HUDEP-2 (cell line): ENCODE results near the gene MTG1.
"Not testable (repeated sequence)": the region's sequence is repeated elsewhere in the genome, so short reads cannot be mapped to it uniquely, and the experiment has no call there.

Source experiments
- DNase-seq, 76 experiments: peaks; one replicate each; lab custom pipeline; 2025; ENCODE audit not compliant: unreplicated experiment in 76 of 76; lab: John Stamatoyannopoulos, UW

The MTG1 gene

DNA sequence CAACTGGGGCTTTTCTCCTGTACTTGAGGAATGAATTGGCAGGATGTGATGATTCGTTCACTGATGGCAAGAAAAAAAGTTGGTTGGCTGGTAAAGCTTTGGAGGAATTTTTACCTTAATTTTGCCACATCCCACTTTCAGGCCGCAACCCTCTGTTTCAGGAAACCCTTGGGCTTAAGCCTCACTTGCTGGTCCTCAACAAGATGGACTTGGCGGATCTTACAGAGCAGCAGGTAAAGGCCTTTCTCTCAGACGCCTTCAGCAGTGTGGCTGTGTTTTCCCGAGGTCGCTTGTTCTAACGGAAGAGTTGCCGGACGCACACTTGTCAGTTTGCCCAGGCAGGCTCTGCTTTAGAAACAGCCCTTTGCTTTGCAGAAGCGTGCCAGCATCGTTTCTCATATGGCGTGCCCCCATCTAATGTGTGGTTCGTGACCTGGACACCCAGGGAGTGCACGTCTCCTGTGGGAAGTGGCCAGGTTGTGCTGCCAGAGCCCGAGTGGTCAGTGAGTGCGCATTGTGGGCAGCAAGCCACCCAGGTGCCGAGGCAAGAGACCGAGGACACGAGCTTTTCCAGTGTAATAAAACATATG, 2.2 kb downstream of the MTG1 start:
- no peak for DNase-seq

DNA sequence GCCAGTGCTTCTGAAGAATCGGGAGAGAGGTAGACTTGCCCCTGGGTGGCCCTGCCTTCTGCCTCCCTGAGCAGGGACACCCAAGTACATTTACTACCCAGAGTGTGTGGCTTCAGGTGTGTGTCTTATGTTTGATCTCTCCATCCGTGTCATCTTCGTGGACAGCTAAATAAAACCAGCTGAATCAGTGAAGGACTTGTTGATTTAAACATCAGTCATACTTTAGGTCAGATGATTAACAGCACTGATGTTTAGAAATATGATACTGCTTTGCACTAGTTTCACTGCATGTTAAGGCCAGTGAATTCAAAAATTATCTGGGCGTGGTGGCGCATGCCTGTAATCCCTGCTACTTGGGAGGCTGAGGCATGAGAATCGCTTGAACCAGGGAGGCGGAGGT, 4.0 kb downstream of the MTG1 start:
- no peak for DNase-seq

DNA sequence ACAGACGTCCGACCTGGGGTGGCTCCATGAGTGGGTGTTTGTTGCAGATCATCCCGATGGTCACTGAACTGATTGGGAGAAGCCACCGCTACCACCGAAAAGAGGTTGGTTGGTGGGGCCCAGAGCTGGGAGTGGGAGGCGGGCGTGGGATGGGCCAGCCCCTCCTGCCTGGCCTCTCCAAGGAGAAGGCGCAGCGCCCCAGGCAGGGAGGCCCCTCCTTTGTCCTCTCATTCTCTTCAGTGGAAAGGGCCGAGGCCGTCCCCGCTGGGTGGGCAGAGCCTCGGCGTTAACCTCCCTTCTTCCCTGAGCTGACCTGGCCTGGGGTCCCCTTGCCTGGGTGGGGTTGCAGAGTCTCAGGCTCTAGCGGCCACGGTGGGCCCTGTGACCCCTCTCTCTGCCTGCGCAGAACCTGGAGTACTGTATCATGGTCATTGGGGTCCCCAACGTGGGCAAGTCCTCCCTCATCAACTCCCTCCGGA, 5.2 kb downstream of the MTG1 start:
- DNase-seq: no peak

DNA sequence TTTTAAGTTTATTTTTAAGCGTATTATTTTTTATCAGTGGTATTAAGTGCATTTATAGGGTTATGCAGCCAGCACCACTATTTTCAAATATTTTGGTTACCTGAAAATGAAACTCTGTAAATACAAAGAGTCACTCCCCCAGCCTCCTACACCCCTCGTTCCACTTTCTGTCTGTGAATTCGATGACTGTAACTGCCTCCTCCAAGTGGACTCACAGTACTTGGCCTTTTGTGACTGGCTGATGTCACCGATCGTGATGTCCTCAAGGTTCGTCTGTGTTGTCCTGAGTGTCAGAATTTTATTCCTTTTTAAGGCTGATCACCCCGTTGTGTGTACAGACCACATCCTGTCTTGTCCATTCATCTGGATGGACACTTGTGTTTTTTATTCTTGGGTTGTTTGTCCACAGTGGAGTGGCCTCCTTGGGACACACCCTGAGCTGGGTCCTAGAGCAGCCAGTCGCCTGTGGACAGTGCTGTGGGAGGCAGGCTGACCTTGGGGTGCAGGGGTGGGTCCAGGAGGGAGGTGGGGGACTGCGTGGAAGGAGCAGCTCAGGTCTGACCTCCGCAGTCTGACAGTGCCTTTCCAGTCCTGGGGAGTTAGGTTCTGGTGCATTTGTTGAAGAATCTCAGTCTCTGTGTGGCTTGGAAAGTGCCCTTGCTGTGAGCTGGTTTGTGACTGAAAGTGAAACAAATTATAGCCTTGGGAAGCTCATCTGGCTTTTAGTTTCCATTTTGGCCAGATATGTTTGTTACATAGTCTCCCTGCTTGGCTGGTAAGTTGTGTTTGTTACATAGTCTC, 6.9 kb downstream of the MTG1 start:
- no peak for DNase-seq

DNA sequence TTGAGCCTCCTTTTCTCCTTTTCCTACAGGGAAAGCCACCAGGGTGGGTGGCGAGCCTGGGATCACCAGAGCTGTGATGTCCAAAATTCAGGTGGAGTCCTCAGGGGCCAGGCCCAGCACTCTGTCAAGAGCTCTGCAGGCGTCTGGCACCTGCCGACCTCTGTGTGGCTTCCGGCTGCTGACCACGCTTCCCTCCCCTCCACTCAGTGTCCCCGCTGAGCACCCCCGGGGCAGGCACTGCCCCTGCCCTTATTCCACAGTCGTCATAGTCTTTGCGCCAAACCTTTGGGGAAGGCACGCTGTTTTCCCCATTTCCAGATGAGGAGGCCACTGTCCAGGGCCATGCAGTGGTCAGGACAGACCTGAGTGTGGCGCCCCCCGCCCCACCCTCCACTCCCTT, 7.5 kb downstream of the MTG1 start:
- no peak for DNase-seq

DNA sequence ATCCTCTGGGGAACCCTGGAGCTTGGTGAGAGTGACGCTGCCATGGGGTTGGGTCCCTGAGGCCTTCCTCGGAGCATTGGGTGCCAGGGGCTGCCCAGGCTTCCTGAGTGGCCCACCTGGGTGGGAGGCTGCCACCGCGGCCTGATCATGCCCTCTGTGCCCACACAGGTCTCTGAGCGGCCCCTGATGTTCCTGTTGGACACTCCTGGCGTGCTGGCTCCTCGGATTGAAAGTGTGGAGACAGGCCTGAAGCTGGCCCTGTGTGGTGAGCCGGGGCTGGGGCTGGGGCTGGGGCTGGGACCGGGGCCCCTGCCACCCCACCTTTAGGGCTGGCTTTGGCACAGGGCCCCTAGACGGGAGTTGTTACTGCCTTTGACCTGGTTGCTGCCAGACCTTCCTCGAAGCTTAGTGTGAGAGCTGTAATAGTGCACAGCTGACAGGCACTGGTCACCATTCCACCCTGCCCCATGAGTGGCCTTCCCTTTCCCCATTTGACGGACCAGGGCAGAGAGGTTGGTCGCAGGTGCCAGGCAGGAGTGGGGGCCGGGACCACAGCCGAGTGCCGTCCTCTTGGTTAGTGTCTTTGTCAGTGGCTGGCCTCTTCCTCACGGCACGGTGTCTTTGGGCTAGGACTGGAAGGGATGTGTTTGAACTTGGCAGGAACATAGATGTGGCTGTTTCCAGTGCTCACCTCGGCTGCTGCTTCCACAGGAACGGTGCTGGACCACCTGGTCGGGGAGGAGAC, 8.2 kb downstream of the MTG1 start:
- no peak for DNase-seq

DNA sequence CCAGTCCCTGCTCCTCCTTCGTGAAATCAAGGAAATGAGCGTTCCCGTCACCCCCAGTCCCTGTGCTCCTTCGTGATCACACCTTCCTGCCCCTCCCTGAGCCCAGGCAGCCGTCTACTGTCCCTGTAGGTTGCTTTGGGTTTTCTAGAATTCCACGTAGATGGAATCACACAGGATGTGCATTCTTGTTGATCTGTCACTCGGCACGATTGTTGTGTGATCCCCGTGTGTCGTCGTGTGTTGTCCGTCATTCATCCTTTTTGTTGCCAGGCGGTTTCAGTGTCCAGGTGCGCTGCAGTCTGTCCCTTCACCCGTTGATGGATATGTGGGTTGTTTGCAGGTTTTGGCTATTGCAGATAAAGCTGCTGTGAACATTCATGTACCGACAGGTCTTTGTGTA, 9.4 kb downstream of the MTG1 start:
- no peak for DNase-seq

DNA sequence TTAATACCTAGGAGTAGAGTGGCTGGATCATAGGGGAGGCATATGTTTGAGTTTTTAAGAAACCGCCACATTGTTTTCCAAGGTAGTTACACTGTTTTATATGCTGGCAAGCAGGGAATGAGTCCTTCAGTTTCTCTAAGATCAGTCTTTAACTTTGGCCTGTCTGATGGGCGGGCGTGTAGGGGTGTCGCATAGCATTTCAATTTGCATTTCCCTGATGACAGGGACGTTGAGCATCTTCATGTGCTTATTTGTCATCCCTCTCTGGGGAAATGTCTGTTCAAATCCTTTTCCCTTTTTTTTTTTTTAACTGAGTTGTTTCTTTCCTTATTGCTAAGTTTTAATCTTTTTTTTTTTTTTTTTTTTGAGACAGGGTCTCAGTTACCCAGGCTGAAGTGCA, 9.8 kb downstream of the MTG1 start:
- no peak for DNase-seq

DNA sequence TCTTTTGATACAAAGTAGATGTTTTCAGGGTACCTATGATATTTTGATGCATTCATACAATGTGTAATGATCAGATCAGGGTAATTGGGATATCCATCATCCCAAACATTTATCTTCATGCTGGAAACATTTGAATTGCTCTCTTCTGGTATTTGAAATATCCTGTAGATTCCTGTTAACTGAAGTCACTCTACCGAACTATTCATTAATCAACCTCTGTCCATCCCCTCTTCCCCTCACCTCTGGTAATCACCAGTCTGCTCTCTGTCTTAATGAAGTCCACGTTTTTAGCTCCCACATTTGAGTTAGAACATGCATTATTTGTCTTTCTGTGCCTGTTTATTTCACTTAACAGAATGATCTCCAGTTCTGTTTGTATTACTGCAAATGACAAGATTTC, 11.3 kb downstream of the MTG1 start:
- no peak for DNase-seq

DNA sequence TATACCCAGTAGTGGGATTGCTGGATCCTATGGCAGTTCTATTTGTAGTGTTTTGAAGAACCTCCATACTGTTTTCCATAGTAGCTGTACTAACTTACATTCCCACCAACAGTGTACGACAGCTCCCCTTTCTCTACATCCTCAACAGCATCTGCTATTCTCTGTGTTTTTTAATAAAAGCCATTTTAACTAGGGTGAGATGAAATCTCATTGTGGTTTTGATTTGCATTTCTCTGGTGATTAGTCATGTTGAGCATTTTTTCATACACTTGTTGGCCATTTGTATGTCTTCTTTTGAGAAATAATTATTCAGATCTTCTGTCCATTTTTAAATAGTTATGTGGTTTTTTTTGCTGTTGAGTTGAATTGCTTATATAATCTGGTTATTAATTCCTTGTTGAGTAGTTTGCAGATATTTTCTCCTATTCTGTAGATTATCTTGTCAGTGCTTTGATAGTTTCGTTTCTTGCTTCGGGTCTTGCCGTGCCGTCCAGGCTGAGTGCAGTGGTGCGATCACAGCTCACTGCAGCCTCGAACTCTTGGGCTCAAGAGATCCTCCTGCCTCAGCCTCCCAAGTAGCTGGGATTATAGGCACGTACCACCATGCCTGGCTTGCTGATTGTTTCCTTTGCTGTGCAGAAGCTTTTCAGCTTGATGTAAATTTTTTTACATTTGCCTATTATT, 12.0 kb downstream of the MTG1 start:
- no peak for DNase-seq

DNA sequence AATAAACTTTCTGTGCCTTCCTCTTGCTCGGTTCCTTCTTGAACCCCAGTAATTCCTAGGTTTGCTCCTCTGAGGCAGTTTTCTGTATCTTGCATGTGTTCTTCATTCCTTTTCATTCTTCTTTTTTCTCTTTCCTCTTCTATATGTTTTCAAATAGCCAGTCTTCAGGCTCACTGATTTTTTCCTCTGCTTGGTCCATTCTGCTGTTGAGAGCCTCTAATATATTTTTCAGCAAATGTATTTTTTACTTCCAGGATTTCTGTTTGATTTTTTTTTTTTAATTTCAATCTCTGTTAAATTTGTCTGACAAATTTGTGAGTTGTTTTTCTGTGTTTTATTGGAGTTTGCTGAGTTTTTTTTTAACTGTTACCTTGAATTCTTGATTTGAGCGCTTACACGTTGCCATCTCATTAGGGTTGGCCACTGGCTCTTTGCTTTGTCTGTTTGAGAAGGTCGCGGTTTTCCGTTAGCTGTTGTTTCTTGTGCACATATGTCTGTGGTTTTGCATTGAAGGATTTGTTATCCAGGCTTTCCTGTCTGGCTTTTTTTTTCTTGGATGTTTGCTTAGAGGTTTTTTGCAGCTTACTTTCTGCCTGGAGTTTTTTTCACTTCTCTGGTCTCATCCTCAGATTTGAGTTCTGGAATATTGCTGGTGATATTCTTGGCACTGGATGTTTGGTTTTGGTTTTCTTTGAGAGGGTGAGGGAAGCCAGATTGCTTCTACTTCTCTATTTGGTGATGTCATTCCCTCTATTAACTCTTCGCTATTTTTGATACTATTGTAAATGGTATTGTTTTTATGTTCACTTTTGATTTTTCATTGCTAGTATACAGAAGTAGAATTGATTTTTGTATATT, 17.8 kb downstream of the MTG1 start:
- DNase-seq: no peak

DNA sequence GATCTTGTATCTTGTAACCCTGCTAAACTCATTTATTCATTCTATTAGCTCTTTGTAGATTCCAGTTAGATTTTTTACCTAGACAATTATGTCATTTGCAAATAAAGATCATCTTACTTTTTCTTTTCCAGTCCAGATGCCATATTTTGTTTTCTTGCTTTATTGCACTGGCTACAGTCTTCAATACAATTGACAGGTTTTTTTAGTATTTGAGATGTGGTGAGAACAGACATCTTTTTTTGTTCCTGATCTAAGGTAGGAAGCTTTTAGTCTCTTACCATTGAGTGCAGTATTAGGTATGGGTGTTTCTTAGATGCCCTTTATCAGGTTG, 18.4 kb downstream of the MTG1 start:
- no peak for DNase-seq

DNA sequence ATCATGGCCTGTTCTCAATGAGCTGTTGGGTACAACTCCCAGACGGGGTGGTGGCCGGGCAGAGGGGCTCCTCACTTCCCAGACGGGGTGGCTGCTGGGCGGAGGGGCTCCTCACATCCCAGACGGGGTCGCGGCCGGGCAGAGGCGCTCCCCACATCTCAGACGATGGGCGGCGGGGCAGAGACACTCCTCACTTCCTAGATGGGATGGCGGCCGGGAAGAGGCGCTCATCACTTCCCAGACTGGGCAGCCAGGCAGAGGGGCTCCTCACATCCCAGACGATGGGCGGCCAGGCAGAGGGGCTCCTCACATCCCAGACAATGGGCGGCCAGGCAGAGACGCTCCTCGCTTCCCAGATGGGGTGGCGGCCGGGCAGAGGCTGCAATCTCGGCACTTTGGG, 20.4 kb downstream of the MTG1 start:
- DNase-seq: not testable (repeated sequence)

DNA sequence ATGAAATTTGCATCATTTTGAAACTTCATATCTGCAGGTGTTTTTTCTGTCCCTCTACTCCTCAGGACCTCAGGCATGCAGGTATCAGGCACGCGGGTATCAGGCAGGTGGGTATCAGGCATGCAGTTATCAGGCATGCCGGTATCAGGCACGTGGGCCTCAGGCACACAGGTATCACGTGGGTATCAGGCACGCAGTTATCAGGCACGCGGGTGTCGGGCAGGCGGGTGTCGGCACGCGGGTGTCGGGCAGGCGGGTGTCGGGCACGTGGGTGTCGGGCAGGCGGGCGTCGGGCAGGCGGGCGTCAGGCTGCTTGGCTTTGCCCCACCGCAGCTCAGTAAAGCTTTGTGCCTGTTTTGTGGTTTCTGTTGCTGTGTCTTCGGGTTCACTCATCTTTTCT, 21.8 kb downstream of the MTG1 start:
- peak in 2 of 76 experiments; percentile 3 to 19 for DNase-seq

DNA sequence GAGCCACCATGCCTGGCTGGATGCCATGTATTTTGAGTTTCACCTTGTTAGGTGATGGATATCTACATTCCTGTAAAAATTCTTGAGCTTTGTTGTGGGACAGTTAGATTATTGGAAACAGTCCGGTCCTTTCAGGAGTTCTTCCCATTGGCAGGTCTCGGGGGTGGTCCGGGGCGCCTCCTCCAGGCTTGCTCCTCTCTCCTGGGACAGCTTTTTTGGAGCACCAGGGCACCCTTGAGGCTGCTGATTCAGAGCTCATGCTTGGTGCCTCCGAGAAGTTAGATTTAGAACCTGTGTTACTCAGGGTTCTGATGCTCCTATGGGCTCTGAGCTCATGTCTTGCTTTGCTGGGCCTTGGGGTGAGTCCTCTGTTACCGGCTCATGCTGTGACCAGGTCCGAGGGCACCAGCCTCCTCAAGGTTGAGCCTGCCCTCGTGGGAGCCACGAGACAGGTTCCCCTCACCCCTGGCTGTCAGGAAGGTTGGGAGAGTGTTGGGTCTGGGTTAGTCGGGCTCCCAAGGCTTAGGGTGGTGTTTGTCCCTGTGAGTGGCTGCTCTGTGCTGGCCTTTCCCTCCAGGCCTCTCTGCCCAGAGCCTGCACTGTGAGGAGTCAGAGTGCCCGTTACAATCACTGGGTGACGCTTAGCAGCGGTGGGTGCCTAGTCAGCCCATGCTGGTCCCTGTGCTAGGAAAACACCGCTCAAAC, 24.5 kb downstream of the MTG1 start:
- no peak for DNase-seq

DNA sequence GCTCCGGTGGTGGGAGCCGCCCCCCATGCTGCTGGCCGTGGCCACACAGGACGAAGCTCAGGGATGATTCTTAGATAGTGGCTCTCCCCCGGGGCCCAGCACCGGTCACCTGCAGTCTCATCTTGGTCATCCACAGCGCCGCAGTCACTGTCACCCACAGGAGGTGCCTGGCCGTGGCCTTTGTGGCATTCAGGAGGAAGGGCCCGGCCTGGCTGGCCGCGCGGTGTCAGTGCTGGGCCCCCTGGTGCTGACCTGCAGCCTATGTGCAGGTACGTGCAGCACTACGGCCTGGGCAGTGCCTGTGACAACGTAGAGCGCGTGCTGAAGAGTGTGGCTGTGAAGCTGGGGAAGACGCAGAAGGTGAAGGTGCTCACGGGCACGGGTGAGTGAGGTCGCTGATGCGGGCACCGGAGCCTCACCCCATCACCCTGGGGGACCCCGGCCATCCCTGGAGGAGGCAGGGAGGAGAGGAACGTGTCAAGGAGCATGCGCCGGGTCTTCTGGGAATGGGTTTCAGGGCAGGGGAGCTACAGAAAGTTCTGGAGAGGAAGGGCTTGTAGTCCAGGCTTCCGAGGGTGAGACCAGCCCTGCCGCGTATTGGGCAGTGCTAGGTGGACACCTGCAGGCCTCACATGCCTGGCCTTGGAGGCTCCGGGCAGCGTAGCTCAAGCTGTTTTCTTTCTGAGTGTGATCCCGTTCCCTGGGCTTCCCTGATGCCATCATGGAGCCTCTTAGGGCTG, 25.4 kb downstream of the MTG1 start:
- no peak for DNase-seq

DNA sequence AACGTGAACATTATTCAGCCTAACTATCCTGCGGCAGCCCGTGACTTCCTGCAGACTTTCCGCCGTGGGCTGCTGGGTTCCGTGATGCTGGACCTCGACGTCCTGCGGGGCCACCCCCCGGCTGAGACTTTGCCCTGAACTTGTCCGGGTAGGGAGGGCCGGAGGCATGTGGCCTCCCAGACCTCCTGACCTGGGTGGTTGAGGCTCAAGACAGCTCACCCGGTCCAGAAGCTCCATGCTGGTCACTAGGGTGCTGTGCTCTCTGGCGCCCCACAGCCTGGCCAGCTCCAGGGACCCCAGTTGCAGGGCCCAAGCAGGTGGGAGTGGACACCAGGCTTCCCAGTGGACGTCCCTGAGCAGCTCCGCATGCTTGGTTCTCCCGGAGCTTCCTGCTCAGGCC, 26.1 kb downstream of the MTG1 start:
- no peak for DNase-seq

DNA sequence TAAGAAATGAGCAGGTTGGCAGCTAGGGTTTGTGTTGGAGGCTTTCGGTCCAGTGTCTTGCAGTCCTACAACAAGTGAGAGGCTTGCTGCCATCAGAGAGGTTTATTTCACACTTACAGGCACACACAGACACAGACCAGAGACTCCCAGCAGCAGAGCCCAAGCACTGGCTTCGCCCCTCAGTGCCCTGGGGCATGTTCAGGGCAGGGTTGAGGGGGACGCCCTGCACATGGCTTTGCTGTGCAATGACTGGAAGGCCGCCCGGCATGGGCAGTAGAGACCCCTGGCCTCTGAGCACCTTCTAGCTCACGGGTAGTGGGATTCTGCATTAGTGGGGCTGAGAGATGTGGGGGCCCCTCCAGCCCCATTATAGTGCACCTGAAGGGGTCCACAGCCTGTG, 26.6 kb downstream of the MTG1 start:
- no peak for DNase-seq
